K562 (cell line): Measurements from ENCODE around the gene GPR4. TPM values are rescaled to one million over a fixed set of nuclear protein-coding genes. Genes with fewer than 3 reads are reported as not detected.

Source experiments
- CBX2 ChIP-seq: fragments of 200-600 bp; sonication (generic); IDR thresholded peaks from one replicate; pipeline ENCODE4 v1.6.1; 2012; ENCODE audit warnings: mild to moderate bottlenecking, low read length, inconsistent platforms; ENCODE audit not compliant: insufficient read depth, poor library complexity, severe bottlenecking
- DEAF1 ChIP-seq: fragments of 450-650 bp; formaldehyde crosslinking; IDR thresholded peaks from 2 replicates; pipeline ENCODE4 v1.4.0; 2020; ENCODE audit warnings: mild to moderate bottlenecking, moderate library complexity
- FOXO4 ChIP-seq: fragments of 450-650 bp; formaldehyde crosslinking; IDR thresholded peaks from 2 replicates; pipeline ENCODE4 v1.4.0; 2020; ENCODE audit warnings: mild to moderate bottlenecking, moderate library complexity
- HDAC8 ChIP-seq: fragments of 450-650 bp; IDR thresholded peaks from 2 replicates; pipeline ENCODE4 v1.6.1; 2016; ENCODE audit warnings: mild to moderate bottlenecking, missing genetic modification characterization, moderate library complexity, missing compliant biosample characterization
- HMG20B ChIP-seq: fragments of 250-450 bp; sonication (Bioruptor Pico); IDR thresholded peaks from 2 replicates; pipeline ENCODE4 v1.5.0; 2021; ENCODE audit warnings: mild to moderate bottlenecking
- HOXB6 ChIP-seq: fragments of 250-450 bp; sonication (Bioruptor Pico); IDR thresholded peaks from 2 replicates; pipeline ENCODE4 v1.5.1; 2022; ENCODE audit warnings: mild to moderate bottlenecking, borderline replicate concordance
- NELFE ChIP-seq: IDR thresholded peaks from 2 replicates; pipeline ENCODE4 v1.6.1; 2011; ENCODE audit warnings: mild to moderate bottlenecking; ENCODE audit not compliant: insufficient read depth, insufficient read length
- NFE2L1 ChIP-seq: fragments of 450-650 bp; IDR thresholded peaks from 2 replicates; pipeline ENCODE4 v1.6.1; 2016; ENCODE audit warnings: missing genetic modification characterization, low read depth, mild to moderate bottlenecking, missing compliant biosample characterization, moderate library complexity, borderline replicate concordance
- SNAPC5 ChIP-seq: fragments of 250-450 bp; sonication (Bioruptor Pico); IDR thresholded peaks from 2 replicates; pipeline ENCODE4 v1.8.0; 2021; ENCODE audit warnings: moderate library complexity, mild to moderate bottlenecking, inconsistent platforms
- polyA plus RNA-seq, 8 experiments: library from polyadenylated mRNA; depleted of rRNA in 4 of 8; stranded (reverse) in 5 of 8; unstranded in 3 of 8; fragments of >200 nt; fragmentation: Nextera tagmentation in 2 of 8; fragmentation: Illumina TruSeq in 1 of 8; extraction: Ambion mirVana in 2 of 8; extraction: Trizol in 1 of 8; gene quantifications; 2 replicates each; pipeline versions ENCODE4 v1.2.1 to v1.2.3, GENCODE V29; 2011 to 2014; ENCODE audit warnings: inconsistent platforms in 1 of 8, missing spikeins in 1 of 8
- total RNA-seq, 7 experiments: library from RNA; depleted of rRNA in 6 of 7; stranded (reverse); fragments of >200 nt in 6 of 7; fragmentation: Illumina TruSeq in 2 of 7; extraction: Trizol in 2 of 7; gene quantifications; 2 replicates each; pipeline versions ENCODE4 v1.2.1 to v1.2.3, GENCODE V29; 2011 to 2021; ENCODE audit warnings: low replicate concordance in 1 of 7
- TF ChIP-seq, protein P1 (sequence below), 3 experiments: fragments of 200-800 bp in 1 of 3; fragments of 250-450 bp in 1 of 3; fragments of 450-650 bp in 1 of 3; sonication (Bioruptor Pico) in 1 of 3; sonication (Bioruptor generic) in 1 of 3; formaldehyde crosslinking in 1 of 3; IDR thresholded peaks; 2 replicates each; pipeline versions ENCODE4 v1.6.1 to v1.8.0; 2016 to 2022; ENCODE audit warnings: mild to moderate bottlenecking in 2 of 3, missing genetic modification characterization in 2 of 3, missing compliant biosample characterization in 1 of 3, moderate library complexity in 1 of 3
- TF ChIP-seq, protein P2 (sequence below): fragments of 150-350 bp; IDR thresholded peaks from 2 replicates; pipeline ENCODE4 v1.6.1; 2014; ENCODE audit warnings: low read depth, mild to moderate bottlenecking, low read length, borderline replicate concordance
- TF ChIP-seq, protein P3 (sequence below): fragments of 200-800 bp; sonication (Bioruptor generic); IDR thresholded peaks from 2 replicates; pipeline ENCODE4 v1.6.1; 2017; ENCODE audit warnings: missing genetic modification characterization, missing compliant biosample characterization

Gene GPR4
- total and polyA plus RNA-seq, 9 of the 15 experiments (the other 6 are each of a cell fraction or from before 2014, with no cell fraction given): 0.03 to 0.09 (median 0.04) TPM; not detected in 5

DNA sequence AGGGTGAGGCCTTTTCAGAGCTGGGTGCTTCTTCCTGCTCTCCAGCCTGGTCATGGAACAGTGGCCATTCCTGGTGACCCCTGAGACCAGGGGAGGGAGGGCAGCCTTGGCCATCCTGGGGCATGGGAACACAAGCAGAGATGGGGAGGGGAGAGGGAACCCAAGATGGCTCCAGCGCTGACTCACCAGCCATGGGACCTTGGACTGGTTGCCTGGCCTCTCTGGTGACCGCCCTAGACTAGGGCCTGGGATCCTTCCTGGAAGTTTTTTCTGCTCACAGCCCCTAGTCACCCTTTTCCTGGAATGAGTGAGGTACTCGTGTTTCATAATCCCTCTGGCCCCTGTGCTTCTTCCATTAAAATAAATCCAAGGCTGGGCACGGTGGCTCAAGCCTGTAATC, 14.1 kb downstream of the GPR4 start (continued):
- TF ChIP-seq, protein P1, sequence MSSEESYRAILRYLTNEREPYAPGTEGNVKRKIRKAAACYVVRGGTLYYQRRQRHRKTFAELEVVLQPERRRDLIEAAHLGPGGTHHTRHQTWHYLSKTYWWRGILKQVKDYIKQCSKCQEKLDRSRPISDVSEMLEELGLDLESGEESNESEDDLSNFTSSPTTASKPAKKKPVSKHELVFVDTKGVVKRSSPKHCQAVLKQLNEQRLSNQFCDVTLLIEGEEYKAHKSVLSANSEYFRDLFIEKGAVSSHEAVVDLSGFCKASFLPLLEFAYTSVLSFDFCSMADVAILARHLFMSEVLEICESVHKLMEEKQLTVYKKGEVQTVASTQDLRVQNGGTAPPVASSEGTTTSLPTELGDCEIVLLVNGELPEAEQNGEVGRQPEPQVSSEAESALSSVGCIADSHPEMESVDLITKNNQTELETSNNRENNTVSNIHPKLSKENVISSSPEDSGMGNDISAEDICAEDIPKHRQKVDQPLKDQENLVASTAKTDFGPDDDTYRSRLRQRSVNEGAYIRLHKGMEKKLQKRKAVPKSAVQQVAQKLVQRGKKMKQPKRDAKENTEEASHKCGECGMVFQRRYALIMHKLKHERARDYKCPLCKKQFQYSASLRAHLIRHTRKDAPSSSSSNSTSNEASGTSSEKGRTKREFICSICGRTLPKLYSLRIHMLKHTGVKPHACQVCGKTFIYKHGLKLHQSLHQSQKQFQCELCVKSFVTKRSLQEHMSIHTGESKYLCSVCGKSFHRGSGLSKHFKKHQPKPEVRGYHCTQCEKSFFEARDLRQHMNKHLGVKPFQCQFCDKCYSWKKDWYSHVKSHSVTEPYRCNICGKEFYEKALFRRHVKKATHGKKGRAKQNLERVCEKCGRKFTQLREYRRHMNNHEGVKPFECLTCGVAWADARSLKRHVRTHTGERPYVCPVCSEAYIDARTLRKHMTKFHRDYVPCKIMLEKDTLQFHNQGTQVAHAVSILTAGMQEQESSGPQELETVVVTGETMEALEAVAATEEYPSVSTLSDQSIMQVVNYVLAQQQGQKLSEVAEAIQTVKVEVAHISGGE (CRISPR knock-in tag; IDR thresholded peaks at IDR 0.05): peak in 1 of 3 experiments; percentile 72; a peak in 1 of 6 replicates
- TF ChIP-seq HMG20B (CRISPR knock-in tag) (no peak), SNAPC5 (CRISPR knock-in tag) (no peak), NELFE (no peak), HOXB6 (no peak), HDAC8 (tag) (peak; percentile 36; the same call in 1 of the 2 replicates), NFE2L1 (tag) (no peak), CBX2 (no peak), DEAF1 (no peak), FOXO4 (no peak)
- TF ChIP-seq, protein P2, sequence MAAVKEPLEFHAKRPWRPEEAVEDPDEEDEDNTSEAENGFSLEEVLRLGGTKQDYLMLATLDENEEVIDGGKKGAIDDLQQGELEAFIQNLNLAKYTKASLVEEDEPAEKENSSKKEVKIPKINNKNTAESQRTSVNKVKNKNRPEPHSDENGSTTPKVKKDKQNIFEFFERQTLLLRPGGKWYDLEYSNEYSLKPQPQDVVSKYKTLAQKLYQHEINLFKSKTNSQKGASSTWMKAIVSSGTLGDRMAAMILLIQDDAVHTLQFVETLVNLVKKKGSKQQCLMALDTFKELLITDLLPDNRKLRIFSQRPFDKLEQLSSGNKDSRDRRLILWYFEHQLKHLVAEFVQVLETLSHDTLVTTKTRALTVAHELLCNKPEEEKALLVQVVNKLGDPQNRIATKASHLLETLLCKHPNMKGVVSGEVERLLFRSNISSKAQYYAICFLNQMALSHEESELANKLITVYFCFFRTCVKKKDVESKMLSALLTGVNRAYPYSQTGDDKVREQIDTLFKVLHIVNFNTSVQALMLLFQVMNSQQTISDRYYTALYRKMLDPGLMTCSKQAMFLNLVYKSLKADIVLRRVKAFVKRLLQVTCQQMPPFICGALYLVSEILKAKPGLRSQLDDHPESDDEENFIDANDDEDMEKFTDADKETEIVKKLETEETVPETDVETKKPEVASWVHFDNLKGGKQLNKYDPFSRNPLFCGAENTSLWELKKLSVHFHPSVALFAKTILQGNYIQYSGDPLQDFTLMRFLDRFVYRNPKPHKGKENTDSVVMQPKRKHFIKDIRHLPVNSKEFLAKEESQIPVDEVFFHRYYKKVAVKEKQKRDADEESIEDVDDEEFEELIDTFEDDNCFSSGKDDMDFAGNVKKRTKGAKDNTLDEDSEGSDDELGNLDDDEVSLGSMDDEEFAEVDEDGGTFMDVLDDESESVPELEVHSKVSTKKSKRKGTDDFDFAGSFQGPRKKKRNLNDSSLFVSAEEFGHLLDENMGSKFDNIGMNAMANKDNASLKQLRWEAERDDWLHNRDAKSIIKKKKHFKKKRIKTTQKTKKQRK: no peak
- TF ChIP-seq, protein P3, sequence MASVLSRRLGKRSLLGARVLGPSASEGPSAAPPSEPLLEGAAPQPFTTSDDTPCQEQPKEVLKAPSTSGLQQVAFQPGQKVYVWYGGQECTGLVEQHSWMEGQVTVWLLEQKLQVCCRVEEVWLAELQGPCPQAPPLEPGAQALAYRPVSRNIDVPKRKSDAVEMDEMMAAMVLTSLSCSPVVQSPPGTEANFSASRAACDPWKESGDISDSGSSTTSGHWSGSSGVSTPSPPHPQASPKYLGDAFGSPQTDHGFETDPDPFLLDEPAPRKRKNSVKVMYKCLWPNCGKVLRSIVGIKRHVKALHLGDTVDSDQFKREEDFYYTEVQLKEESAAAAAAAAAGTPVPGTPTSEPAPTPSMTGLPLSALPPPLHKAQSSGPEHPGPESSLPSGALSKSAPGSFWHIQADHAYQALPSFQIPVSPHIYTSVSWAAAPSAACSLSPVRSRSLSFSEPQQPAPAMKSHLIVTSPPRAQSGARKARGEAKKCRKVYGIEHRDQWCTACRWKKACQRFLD: peak; percentile 87; the same call in 1 of the 2 replicates
